Measurements from ENCODE around the gene TNP1. TPM values are rescaled to one million over a fixed set of nuclear protein-coding genes. Genes with fewer than 3 reads are reported as not detected.

Gene TNP1
- total and polyA plus RNA-seq, 2 donors (not counting 1 experiment from before 2014, with no cell fraction given) = not detected

GRCh38 chr2:216901273-216901672 is 41.4 kb upstream of the TNP1 start:
- POLR2A ChIA-PET = no interaction called here
- H2AFZ ChIP-seq (ENCODE audit: insufficient read depth, low read depth, low read length, poor library complexity, severe bottlenecking) = no peak overlapping the region
- no peak overlapping the region for H3K27ac Mint-ChIP-seq
- H3K36me3 ChIP-seq (replicated peaks in 1 of 2; ENCODE audit: control extremely low read depth in 1 of 2, control insufficient read depth in 1 of 2, extremely low read depth in 1 of 2, insufficient read depth in 2 of 2, low read length in 1 of 2) = no peaks in the 10 kb centered on the region
- 86% methylated on average over 1 of the region's 2 CpGs for WGBS (ENCODE audit: insufficient coverage)
- H3K27me3 Mint-ChIP-seq = peaks cover 17% of the 10 kb centered on the region
- H3K27me3 ChIP-seq (replicated peaks in 1 of 4; ENCODE audit: control extremely low read depth in 1 of 4, control insufficient read depth in 3 of 4, insufficient read depth in 4 of 4, low read length in 3 of 4) = peaks cover 0 to 4% (median 0%) of the 10 kb centered on the region in 4 experiments
- intact Hi-C loops (cut with micrococcal nuclease) = no loop called here
- peaks cover 0 to 15% (median 3%) of the 10 kb centered on the region in 3 donors for H3K9me3 ChIP-seq (ENCODE audit: control extremely low read depth in 1 of 3, control insufficient read depth in 2 of 3, insufficient read depth in 1 of 3, low read length in 2 of 3)
- peaks cover 5% of the 10 kb centered on the region for H3K9me3 Mint-ChIP-seq (ENCODE audit: insufficient read depth)
- TF ChIP-seq CTCF (IDR thresholded peaks at IDR 0.05) = no peak
- no peak for TF ChIP-seq EZH2 (IDR thresholded peaks at IDR 0.05; ENCODE audit: borderline replicate concordance, insufficient read depth, low read depth, low read length, poor library complexity, severe bottlenecking)
- no peaks in the 10 kb centered on the region for H4K20me1 ChIP-seq (ENCODE audit: control insufficient read depth, insufficient read depth, low read length, poor library complexity, severe bottlenecking)
- H3K9ac ChIP-seq (ENCODE audit: low read length) = no peak overlapping the region
- CTCF ChIA-PET = no interaction called here
- H3K27ac ChIP-seq (ENCODE audit: low read length in 2 of 2) = no peak overlapping the region
- DNase-seq = no peak
- no peak for ATAC-seq (ENCODE audit: low read depth)
- H3K4me2 ChIP-seq (replicated peaks; ENCODE audit: low read depth, low read length, poor library complexity, severe bottlenecking) = no peak overlapping the region
- H3K79me2 ChIP-seq (ENCODE audit: control insufficient read depth, insufficient read depth, low read length) = no peaks in the 10 kb centered on the region
- H3K4me1 ChIP-seq (ENCODE audit: control insufficient read depth in 2 of 2, insufficient read depth in 2 of 2, low read length in 2 of 2) = no peaks in the 10 kb centered on the region
- no peak overlapping the region for H3K4me3 Mint-ChIP-seq
- no peaks in the 10 kb centered on the region for H3K4me1 Mint-ChIP-seq
- H3K4me3 ChIP-seq (ENCODE audit: control extremely low read depth in 1 of 5, extremely low read depth in 1 of 5, insufficient read depth in 1 of 5, low read depth in 2 of 5, low read length in 4 of 5) = no peak overlapping the region

- Histone ChIP-seq H3K36me3 (replicated peaks in 1 of 2; ENCODE audit: control extremely low read depth in 1 of 2, control insufficient read depth in 1 of 2, extremely low read depth in 1 of 2, insufficient read depth in 2 of 2, low read length in 1 of 2) (no peaks in the 10 kb centered on the region), H3K4me1 (ENCODE audit: control insufficient read depth in 2 of 2, insufficient read depth in 2 of 2, low read length in 2 of 2) (no peaks in the 10 kb centered on the region), H4K20me1 (ENCODE audit: control insufficient read depth, insufficient read depth, low read length, poor library complexity, severe bottlenecking) (no peaks in the 10 kb centered on the region), H3K4me2 (replicated peaks; ENCODE audit: low read depth, low read length, poor library complexity, severe bottlenecking) (no peak overlapping the region), H3K79me2 (ENCODE audit: control insufficient read depth, insufficient read depth, low read length) (no peaks in the 10 kb centered on the region), H3K4me3 (ENCODE audit: control extremely low read depth in 1 of 5, extremely low read depth in 1 of 5, insufficient read depth in 1 of 5, low read depth in 2 of 5, low read length in 4 of 5) (no peak overlapping the region), H3K9ac (ENCODE audit: low read length) (no peak overlapping the region), H3K27me3 (replicated peaks in 1 of 4; ENCODE audit: control extremely low read depth in 1 of 4, control insufficient read depth in 3 of 4, insufficient read depth in 4 of 4, low read length in 3 of 4) (peaks cover 0 to 4% (median 0%) of the 10 kb centered on the region in 4 experiments), H2AFZ (ENCODE audit: insufficient read depth, low read depth, low read length, poor library complexity, severe bottlenecking) (no peak overlapping the region), H3K27ac (ENCODE audit: low read length in 2 of 2) (no peak overlapping the region), H3K9me3 (ENCODE audit: control extremely low read depth in 1 of 3, control insufficient read depth in 2 of 3, insufficient read depth in 1 of 3, low read length in 2 of 3) (peaks cover 0 to 15% (median 3%) of the 10 kb centered on the region in 3 donors)
- Mint-ChIP-seq H3K9me3 (ENCODE audit: insufficient read depth) (peaks cover 5% of the 10 kb centered on the region), H3K4me1 (no peaks in the 10 kb centered on the region), H3K27ac (no peak overlapping the region), H3K4me3 (no peak overlapping the region), H3K27me3 (peaks cover 20% of the 10 kb centered on the region)
- TF ChIP-seq EZH2 (IDR thresholded peaks at IDR 0.05; ENCODE audit: borderline replicate concordance, insufficient read depth, low read depth, low read length, poor library complexity, severe bottlenecking) (no peak), CTCF (IDR thresholded peaks at IDR 0.05) (no peak)
- intact Hi-C loops (cut with micrococcal nuclease) = no loop called here
- ATAC-seq (ENCODE audit: low read depth) (no peak), DNase-seq (no peak)
- CTCF ChIA-PET = no interaction called here
- POLR2A ChIA-PET = no interaction called here
Observed at GRCh38 chr2:216900406-216900805, 40.5 kb upstream of the TNP1 start.

Measured in B cell (primary cell).